ENCODE measurements around the gene LCE2D. TPM values are rescaled to one million over a fixed set of nuclear protein-coding genes. Genes with fewer than 3 reads are reported as not detected.
"Not testable (repeated sequence)": the region's sequence is repeated elsewhere in the genome, so short reads cannot be mapped to it uniquely, and the experiment has no call there.

Gene LCE2D
- total RNA-seq, 2 donors from 2014 or later, result not detected

- DNase-seq, result no peak
- Mint-ChIP-seq H3K4me1 (peaks cover 9% of the 10 kb centered on the region), H3K27ac (no peak overlapping the region), H3K36me3 (ENCODE audit: low read depth) (no peaks in the 10 kb centered on the region), H3K27me3 (peaks cover 48% of the 10 kb centered on the region), H3K4me3 (no peak overlapping the region)
- H3K9me3 ChIP-seq (ENCODE audit: control insufficient read depth, low read length, poor library complexity, severe bottlenecking), result no peaks in the 10 kb centered on the region
- no peak for ATAC-seq
Observed at GRCh38 chr1:152658649-152659048, 4.5 kb upstream of the LCE2D start.

GRCh38 chr1:152666171-152666570 is 3.0 kb downstream of the LCE2D start:
- not testable (repeated sequence) for H3K36me3 Mint-ChIP-seq (ENCODE audit: low read depth); DNase-seq; ATAC-seq; H3K4me3 Mint-ChIP-seq; H3K9me3 ChIP-seq (ENCODE audit: control insufficient read depth, low read length, poor library complexity, severe bottlenecking); H3K27ac Mint-ChIP-seq; H3K4me1 Mint-ChIP-seq
- peaks cover 73% of the 10 kb centered on the region for H3K27me3 Mint-ChIP-seq

- Mint-ChIP-seq H3K4me1 (no peaks in the 10 kb centered on the region), H3K4me3 (no peak overlapping the region), H3K27ac (no peak overlapping the region), H3K27me3 (peaks cover 70% of the 10 kb centered on the region), H3K36me3 (ENCODE audit: low read depth) (no peaks in the 10 kb centered on the region)
- no peak for ATAC-seq
- DNase-seq, result no peak
- H3K9me3 ChIP-seq (ENCODE audit: control insufficient read depth, low read length, poor library complexity, severe bottlenecking), result no peaks in the 10 kb centered on the region
Observed at GRCh38 chr1:152667648-152668047, 4.5 kb downstream of the LCE2D start.

- Mint-ChIP-seq H3K27me3 (peaks cover 67% of the 10 kb centered on the region), H3K4me1 (no peaks in the 10 kb centered on the region), H3K4me3 (no peak overlapping the region), H3K27ac (no peak overlapping the region), H3K36me3 (ENCODE audit: low read depth) (no peaks in the 10 kb centered on the region)
- DNase-seq (no peak), ATAC-seq (no peak)
- H3K9me3 ChIP-seq (ENCODE audit: control insufficient read depth, low read length, poor library complexity, severe bottlenecking), result no peaks in the 10 kb centered on the region
Observed at GRCh38 chr1:152673016-152673415, 9.8 kb downstream of the LCE2D start.

- H3K27ac Mint-ChIP-seq; H3K9me3 ChIP-seq (ENCODE audit: control insufficient read depth, low read length, poor library complexity, severe bottlenecking); H3K4me1 Mint-ChIP-seq; H3K4me3 Mint-ChIP-seq; H3K36me3 Mint-ChIP-seq (ENCODE audit: low read depth); DNase-seq; ATAC-seq: not testable (repeated sequence)
- peaks cover 69% of the 10 kb centered on the region for H3K27me3 Mint-ChIP-seq
Observed at GRCh38 chr1:152674983-152675382, 11.8 kb downstream of the LCE2D start, which contains the start of gene LCE2C. TSS of gene LCE2C (plus strand) at chr1:152675279. CDS start at chr1:152676016, 737 bp downstream.

GRCh38 chr1:152679459-152679858 is 16.3 kb downstream of the LCE2D start:
- H3K4me1 Mint-ChIP-seq, result no peaks in the 10 kb centered on the region
- peaks cover 77% of the 10 kb centered on the region for H3K27me3 Mint-ChIP-seq
- H3K4me3 Mint-ChIP-seq, result no peak overlapping the region
- no peaks in the 10 kb centered on the region for H3K36me3 Mint-ChIP-seq (ENCODE audit: low read depth)
- no peak overlapping the region for H3K27ac Mint-ChIP-seq
- DNase-seq, result no peak
- no peaks in the 10 kb centered on the region for H3K9me3 ChIP-seq (ENCODE audit: control insufficient read depth, low read length, poor library complexity, severe bottlenecking)
- no peak for ATAC-seq

- no peaks in the 10 kb centered on the region for H3K9me3 ChIP-seq (ENCODE audit: control insufficient read depth, low read length, poor library complexity, severe bottlenecking)
- no peaks in the 10 kb centered on the region for H3K4me1 Mint-ChIP-seq
- DNase-seq (no peak), ATAC-seq (no peak)
- H3K27ac Mint-ChIP-seq, result no peak overlapping the region
- no peak overlapping the region for H3K4me3 Mint-ChIP-seq
- peaks cover 72% of the 10 kb centered on the region for H3K27me3 Mint-ChIP-seq
- no peaks in the 10 kb centered on the region for H3K36me3 Mint-ChIP-seq (ENCODE audit: low read depth)
Observed at GRCh38 chr1:152681616-152682015, 18.4 kb downstream of the LCE2D start.

- peaks cover 71% of the 10 kb centered on the region for H3K27me3 Mint-ChIP-seq
- no peak for ATAC-seq
Observed at GRCh38 chr1:152683846-152684245, 20.7 kb downstream of the LCE2D start.

GRCh38 chr1:152685823-152686222 is 22.6 kb downstream of the LCE2D start, which contains the start of gene LCE2B:
TSS of gene LCE2B (plus strand) at chr1:152686123. CDS start at chr1:152686844, 721 bp downstream.
- H3K27me3 Mint-ChIP-seq, result peaks cover 69% of the 10 kb centered on the region
- not testable (repeated sequence) for H3K4me3 Mint-ChIP-seq; DNase-seq; H3K4me1 Mint-ChIP-seq; H3K27ac Mint-ChIP-seq; H3K9me3 ChIP-seq (ENCODE audit: control insufficient read depth, low read length, poor library complexity, severe bottlenecking); ATAC-seq; H3K36me3 Mint-ChIP-seq (ENCODE audit: low read depth)

More at GRCh38 chr1:152683846-152684245, 20.7 kb downstream of the LCE2D start:
- Mint-ChIP-seq H3K4me3 (no peak overlapping the region), H3K36me3 (ENCODE audit: low read depth) (peaks cover 2% of the 10 kb centered on the region), H3K4me1 (no peaks in the 10 kb centered on the region), H3K27ac (no peak overlapping the region)
- DNase-seq, result no peak
- H3K9me3 ChIP-seq (ENCODE audit: control insufficient read depth, low read length, poor library complexity, severe bottlenecking), result no peaks in the 10 kb centered on the region

GRCh38 chr1:152697701-152698600 is 34.8 kb downstream of the LCE2D start, which contains the start of gene LCE2A:
TSS of gene LCE2A (plus strand) at chr1:152698345. CDS start at chr1:152698902, 557 bp downstream.
- Mint-ChIP-seq H3K27me3 (no peaks in the 10 kb centered on the region), H3K36me3 (ENCODE audit: low read depth) (no peaks in the 10 kb centered on the region), H3K4me1 (no peaks in the 10 kb centered on the region), H3K27ac (no peak within 1 kb of the TSS), H3K4me3 (no peak within 1 kb of the TSS)
- H3K9me3 ChIP-seq (ENCODE audit: control insufficient read depth, low read length, poor library complexity, severe bottlenecking), result no peaks in the 10 kb centered on the region
- ATAC-seq, result no peak
- DNase-seq, result no peak

- ATAC-seq (no peak), DNase-seq (no peak)
- Mint-ChIP-seq H3K4me3 (no peak overlapping the region), H3K4me1 (no peaks in the 10 kb centered on the region), H3K27ac (no peak overlapping the region), H3K36me3 (ENCODE audit: low read depth) (no peaks in the 10 kb centered on the region), H3K27me3 (no peaks in the 10 kb centered on the region)
- no peaks in the 10 kb centered on the region for H3K9me3 ChIP-seq (ENCODE audit: control insufficient read depth, low read length, poor library complexity, severe bottlenecking)
Observed at GRCh38 chr1:152699746-152700145, 36.6 kb downstream of the LCE2D start.

GRCh38 chr1:152707860-152708259 is 44.7 kb downstream of the LCE2D start, which contains the start of gene LCE4A:
TSS of gene LCE4A (plus strand) at chr1:152708160. CDS start at chr1:152709076, 916 bp downstream.
- H3K27me3 Mint-ChIP-seq, result peaks cover 42% of the 10 kb centered on the region
- H3K27ac Mint-ChIP-seq, result no peak within 1 kb of the TSS
- ATAC-seq (no peak), DNase-seq (no peak)
- H3K36me3 Mint-ChIP-seq (ENCODE audit: low read depth), result no peaks in the 10 kb centered on the region
- no peaks in the 10 kb centered on the region for H3K9me3 ChIP-seq (ENCODE audit: control insufficient read depth, low read length, poor library complexity, severe bottlenecking)
- H3K4me1 Mint-ChIP-seq, result peaks cover 2% of the 10 kb centered on the region
- no peak within 1 kb of the TSS for H3K4me3 Mint-ChIP-seq

Measured in T-helper 17 cell (primary cell).